Stimulated activated CD4-positive, alpha-beta T cell treated with anti-CD3 and anti-CD28 coated beads, Interleukin-1b, Interleukin-23, amount 100 ng/mL, for 48 hours (primary cell): ENCODE measurements around the gene MAD1L1.

ENCODE experiments used
- DNase-seq: peaks from one replicate; pipeline ENCODE4 v3.0.0-alpha.2; 2020

MAD1L1 gene

GRCh38 chr7:1794888-1795542, 437.7 kb downstream of the MAD1L1 start:
- DNase-seq: no peak

- no peak for DNase-seq
Measured at GRCh38 chr7:1787681-1788235, 445.0 kb downstream of the MAD1L1 start.

DNA sequence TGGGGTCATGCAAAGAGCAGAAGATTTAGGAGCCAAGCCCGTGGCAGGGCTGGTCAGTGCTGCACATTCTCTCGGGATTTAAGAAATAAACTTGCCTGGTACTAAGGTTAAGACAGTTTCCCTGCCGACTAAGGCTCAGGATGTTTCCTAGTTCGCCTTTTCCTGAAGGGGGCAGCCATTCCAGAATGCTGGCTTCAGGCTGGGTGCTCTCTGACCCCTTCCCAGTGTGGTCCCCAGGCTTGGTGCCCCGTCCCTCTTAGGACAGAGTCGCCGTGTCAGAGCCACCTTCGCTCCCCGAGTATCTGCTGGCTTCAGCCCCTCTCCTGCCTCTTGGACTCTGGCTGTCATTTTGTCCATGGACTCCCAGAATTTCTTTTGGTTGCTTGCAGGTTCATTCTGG, 445.5 kb downstream of the MAD1L1 start:
- no peak for DNase-seq

GRCh38 chr7:1785839-1786238, 446.9 kb downstream of the MAD1L1 start:
- DNase-seq: no peak

DNA sequence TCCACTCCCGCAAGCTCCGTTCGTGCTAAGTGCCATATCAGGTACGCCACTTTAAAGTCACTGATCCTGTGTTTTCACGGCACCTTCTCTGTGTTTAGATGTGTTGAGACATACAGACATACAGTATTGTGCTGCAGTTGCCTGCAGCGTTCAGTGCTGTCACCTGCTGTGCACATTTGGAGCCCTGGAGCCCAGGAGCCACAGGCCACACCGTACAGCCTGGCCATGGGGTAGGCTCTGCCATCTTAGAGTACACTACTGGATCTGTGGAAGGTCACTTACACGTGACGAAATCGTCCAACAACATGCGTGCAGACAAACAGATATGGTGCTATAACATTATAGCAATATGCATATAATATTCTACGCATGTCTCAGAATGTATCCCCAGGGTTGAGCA, 451.4 kb downstream of the MAD1L1 start:
- DNase-seq: no peak

DNA sequence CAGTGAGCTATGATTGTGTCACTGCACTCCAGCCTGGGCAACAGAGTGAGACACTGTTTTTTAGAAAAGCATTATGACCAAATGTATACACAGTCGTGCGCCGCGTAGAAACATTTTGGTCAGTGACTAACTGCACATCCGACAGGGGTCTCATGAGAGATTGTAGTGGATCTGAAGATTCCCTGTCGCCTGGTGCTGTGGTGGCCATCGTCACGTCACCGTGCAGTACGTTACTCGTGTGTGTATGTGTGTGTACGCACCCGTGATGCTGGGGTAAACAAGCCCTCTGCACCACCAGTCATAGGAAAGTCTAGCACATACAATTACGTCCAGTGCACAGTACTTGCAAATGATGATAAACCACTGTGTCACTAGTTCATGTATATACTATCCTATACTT, 453.3 kb downstream of the MAD1L1 start:
- DNase-seq: no peak

DNA sequence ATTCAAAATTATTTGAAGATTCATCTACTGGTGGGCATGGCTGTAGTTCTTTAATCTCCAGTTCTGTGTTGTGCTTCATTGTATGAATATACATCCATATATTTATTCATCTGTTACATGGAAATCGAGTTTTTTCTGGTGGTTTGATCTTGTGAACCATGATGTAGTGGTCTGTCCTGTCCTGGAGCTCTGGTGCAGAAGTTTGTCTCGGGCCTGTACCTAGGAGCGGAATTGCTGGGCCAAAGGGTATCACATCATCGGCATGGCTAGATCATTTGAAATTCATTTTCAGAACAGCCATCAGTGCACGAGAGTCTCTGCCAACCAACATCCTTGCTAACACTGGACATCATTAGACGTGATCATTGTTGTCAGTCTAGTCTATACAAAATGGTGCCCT, 455.6 kb downstream of the MAD1L1 start:
- DNase-seq: no peak

GRCh38 chr7:1775389-1775788, 457.4 kb downstream of the MAD1L1 start:
- no peak for DNase-seq

GRCh38 chr7:1770331-1770730, 462.4 kb downstream of the MAD1L1 start:
- no peak for DNase-seq

DNA sequence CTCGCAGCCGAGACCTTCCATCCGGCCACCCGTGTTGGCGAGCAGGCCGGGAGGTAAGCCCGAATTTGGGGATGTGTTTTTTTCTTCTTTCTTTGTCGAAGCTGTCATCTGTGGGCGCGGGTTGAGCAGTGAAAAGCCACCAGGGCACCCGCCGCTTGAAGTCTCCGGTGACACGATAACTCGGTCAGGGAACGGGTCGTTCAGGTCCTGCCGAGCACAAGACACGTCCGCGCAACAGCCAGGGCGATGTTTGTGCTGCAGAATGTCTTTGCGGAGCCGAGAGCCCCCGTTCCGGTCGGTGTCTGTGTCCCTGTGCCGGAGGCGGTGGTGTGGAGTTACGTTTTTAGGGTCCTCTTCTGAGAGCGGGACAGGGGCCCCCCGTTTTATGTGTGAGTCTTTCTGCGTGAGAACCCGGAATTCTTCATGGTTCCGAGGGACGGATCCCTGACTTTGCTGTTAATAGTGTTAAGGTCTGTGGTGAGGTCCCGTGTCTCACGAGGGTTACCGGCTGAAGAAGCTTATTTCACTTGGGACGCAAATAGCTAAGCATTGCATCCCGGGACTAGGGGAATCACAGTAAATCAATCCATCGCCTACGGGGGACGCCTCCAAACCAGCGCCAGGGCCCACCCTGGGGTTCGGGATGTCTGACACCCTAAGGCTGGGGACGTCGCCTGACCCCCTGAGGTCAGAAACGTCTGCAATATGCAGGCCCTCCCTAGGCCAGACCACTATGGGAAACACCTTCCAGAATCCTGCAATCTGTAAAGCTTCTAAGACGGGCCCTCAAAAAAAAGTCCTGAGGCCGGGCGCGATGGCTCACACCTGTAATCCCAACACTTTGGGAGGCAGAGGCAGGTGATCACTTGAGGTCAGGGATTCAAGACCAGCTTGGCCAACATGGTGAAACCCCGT, 463.2 kb downstream of the MAD1L1 start:
- no peak for DNase-seq

DNA sequence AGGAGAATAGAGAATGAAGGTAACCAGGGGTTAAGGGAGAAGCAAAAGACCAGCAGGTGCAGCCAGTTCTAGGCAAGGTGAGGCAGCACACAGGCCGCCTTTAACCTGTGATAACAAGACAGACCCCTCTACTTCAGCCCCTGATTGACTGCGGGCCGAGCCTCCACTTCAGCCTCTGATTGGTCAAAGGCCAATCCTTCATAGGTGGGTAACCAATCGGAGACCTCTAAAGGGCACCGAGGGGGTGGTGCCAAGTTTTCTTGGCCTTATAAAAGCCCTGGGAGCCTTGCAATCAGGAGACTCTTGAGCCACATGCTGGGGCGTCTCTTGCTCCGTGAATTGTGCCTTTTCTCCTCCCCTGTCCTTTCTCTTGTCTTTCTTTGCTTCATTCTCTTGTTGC, 463.9 kb downstream of the MAD1L1 start:
- DNase-seq: no peak

- DNase-seq: no peak
Measured at GRCh38 chr7:1767524-1767923, 465.2 kb downstream of the MAD1L1 start.
